ENCODE measurements around the gene OLFML2B.
A peak's percentile ranks its signal among the peaks of the same experiment; 100 is the strongest.
"Not testable (repeated sequence)": the region's sequence is repeated elsewhere in the genome, so short reads cannot be mapped to it uniquely, and the experiment has no call there.

Gene OLFML2B

GRCh38 chr1:162023547-162024501 is at the start of gene OLFML2B:
OLFML2B (minus strand) TSS chr1:162023869; CDS start chr1:162023430, 439 bp downstream.
- DNase-seq: peak; percentile 80

GRCh38 chr1:162072740-162073139 is 49.1 kb upstream of the OLFML2B start:
- no peak for DNase-seq

- no peak for DNase-seq
Measured at GRCh38 chr1:162070825-162071224, 47.2 kb upstream of the OLFML2B start.

- no peak for DNase-seq
Measured at GRCh38 chr1:162070094-162070748, 46.6 kb upstream of the OLFML2B start.

GRCh38 chr1:162069334-162070093 is 45.8 kb upstream of the OLFML2B start, which contains the start of gene NOS1AP:
NOS1AP (plus strand) TSS chr1:162069691; CDS start chr1:162070178, 487 bp downstream.
- peak; percentile 26 for DNase-seq

GRCh38 chr1:162068301-162068700 is 44.6 kb upstream of the OLFML2B start:
- DNase-seq: no peak

- DNase-seq: no peak
Measured at GRCh38 chr1:162067466-162067865, 43.8 kb upstream of the OLFML2B start.

- not testable (repeated sequence) for DNase-seq
Measured at GRCh38 chr1:162066836-162067235, 43.2 kb upstream of the OLFML2B start.

GRCh38 chr1:162065016-162065415 is 41.3 kb upstream of the OLFML2B start:
- no peak for DNase-seq

GRCh38 chr1:162062542-162063015 is 38.9 kb upstream of the OLFML2B start:
- no peak for DNase-seq

- no peak for DNase-seq
Measured at GRCh38 chr1:162060314-162060713, 36.6 kb upstream of the OLFML2B start.

GRCh38 chr1:162059721-162060120 is 36.1 kb upstream of the OLFML2B start:
- no peak for DNase-seq

- DNase-seq: no peak
Measured at GRCh38 chr1:162056579-162056978, 32.9 kb upstream of the OLFML2B start.

GRCh38 chr1:162056043-162056442 is 32.4 kb upstream of the OLFML2B start:
- peak; percentile 66 for DNase-seq

- DNase-seq: peak; percentile 89
Measured at GRCh38 chr1:162055062-162055461, 31.4 kb upstream of the OLFML2B start.

GRCh38 chr1:162053949-162054348 is 30.3 kb upstream of the OLFML2B start:
- not testable (repeated sequence) for DNase-seq

- DNase-seq: no peak
Measured at GRCh38 chr1:162046921-162047320, 23.3 kb upstream of the OLFML2B start.

- DNase-seq: no peak
Measured at GRCh38 chr1:162042361-162042760, 18.7 kb upstream of the OLFML2B start.

- DNase-seq: peak; percentile 50
Measured at GRCh38 chr1:162040657-162041056, 17.0 kb upstream of the OLFML2B start.

GRCh38 chr1:162040001-162040400 is 16.3 kb upstream of the OLFML2B start:
- no peak for DNase-seq

GRCh38 chr1:162038624-162039023 is 15.0 kb upstream of the OLFML2B start:
- no peak for DNase-seq

GRCh38 chr1:162036163-162036562 is 12.5 kb upstream of the OLFML2B start:
- no peak for DNase-seq

- DNase-seq: no peak
Measured at GRCh38 chr1:162035241-162035640, 11.6 kb upstream of the OLFML2B start.
